Breast epithelium (tissue), 3 donors: ENCODE results near the gene NFE2L2.

Experiments used
- POLR2A ChIP-seq: fragments of 450-650 bp; IDR thresholded peaks from one replicate; pipeline ENCODE4 v1.6.1; 2016; ENCODE audit warnings: antibody characterized with exemption, mild to moderate bottlenecking, moderate library complexity
- TF ChIP-seq, protein P1 (sequence below), 3 donors: fragments of 450-650 bp; IDR thresholded peaks; one replicate each; pipeline ENCODE4 v1.5.1; 2016 to 2017; ENCODE audit warnings: antibody characterized with exemption in 3 of 3, mild to moderate bottlenecking in 3 of 3, moderate library complexity in 3 of 3

- TF ChIP-seq, protein P1, sequence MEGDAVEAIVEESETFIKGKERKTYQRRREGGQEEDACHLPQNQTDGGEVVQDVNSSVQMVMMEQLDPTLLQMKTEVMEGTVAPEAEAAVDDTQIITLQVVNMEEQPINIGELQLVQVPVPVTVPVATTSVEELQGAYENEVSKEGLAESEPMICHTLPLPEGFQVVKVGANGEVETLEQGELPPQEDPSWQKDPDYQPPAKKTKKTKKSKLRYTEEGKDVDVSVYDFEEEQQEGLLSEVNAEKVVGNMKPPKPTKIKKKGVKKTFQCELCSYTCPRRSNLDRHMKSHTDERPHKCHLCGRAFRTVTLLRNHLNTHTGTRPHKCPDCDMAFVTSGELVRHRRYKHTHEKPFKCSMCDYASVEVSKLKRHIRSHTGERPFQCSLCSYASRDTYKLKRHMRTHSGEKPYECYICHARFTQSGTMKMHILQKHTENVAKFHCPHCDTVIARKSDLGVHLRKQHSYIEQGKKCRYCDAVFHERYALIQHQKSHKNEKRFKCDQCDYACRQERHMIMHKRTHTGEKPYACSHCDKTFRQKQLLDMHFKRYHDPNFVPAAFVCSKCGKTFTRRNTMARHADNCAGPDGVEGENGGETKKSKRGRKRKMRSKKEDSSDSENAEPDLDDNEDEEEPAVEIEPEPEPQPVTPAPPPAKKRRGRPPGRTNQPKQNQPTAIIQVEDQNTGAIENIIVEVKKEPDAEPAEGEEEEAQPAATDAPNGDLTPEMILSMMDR (IDR thresholded peaks at IDR 0.05): no peak
- no peak for TF ChIP-seq POLR2A
Measured at GRCh38 chr2:177260379-177260778, 4.1 kb downstream of the NFE2L2 start.
